C4-2B (cell line): ENCODE measurements around the gene HLCS.

Experiments used
- CTCF ChIP-seq: fragments of 450-650 bp; conservative IDR thresholded peaks from 2 replicates; pipeline ENCODE4 v1.5.1; 2017; ENCODE audit warnings: mild to moderate bottlenecking
- ZFX ChIP-seq: fragments of 450-650 bp; IDR thresholded peaks from 2 replicates; pipeline ENCODE4 v1.6.1; 2017

GRCh38 chr21:36769051-36769839 lies 197.2 kb downstream of the HLCS start:
- no peak for TF ChIP-seq CTCF
- TF ChIP-seq ZFX = no peak
